GM19397 (cell line): ENCODE data around the gene FLNC.

Experiments
- ATAC-seq: cut with Tn5 transposase; IDR thresholded peaks from one replicate; pipeline ENCODE4 v1.9.1; 2021; ENCODE audit warnings: mild to moderate bottlenecking, moderate library complexity; ENCODE audit not compliant: unreplicated experiment

FLNC gene

GRCh38 chr7:128801667-128802418, 28.4 kb upstream of the FLNC start:
- no peak for ATAC-seq

GRCh38 chr7:128804484-128804883, 25.7 kb upstream of the FLNC start:
- no peak for ATAC-seq

GRCh38 chr7:128805225-128805624, 25.0 kb upstream of the FLNC start:
- no peak for ATAC-seq

- ATAC-seq: no peak
Observed at GRCh38 chr7:128807191-128807590, 23.0 kb upstream of the FLNC start.

- ATAC-seq: no peak
Observed at GRCh38 chr7:128809363-128809762, 20.8 kb upstream of the FLNC start.

GRCh38 chr7:128810473-128810872, 19.7 kb upstream of the FLNC start:
- ATAC-seq: no peak

GRCh38 chr7:128810997-128811396, 19.2 kb upstream of the FLNC start:
- ATAC-seq: no peak

- no peak for ATAC-seq
Observed at GRCh38 chr7:128811631-128812430, 18.4 kb upstream of the FLNC start.

- no peak for ATAC-seq
Observed at GRCh38 chr7:128812514-128813168, 17.6 kb upstream of the FLNC start.

- no peak for ATAC-seq
Observed at GRCh38 chr7:128814499-128814898, 15.7 kb upstream of the FLNC start.

GRCh38 chr7:128815289-128815942, 14.8 kb upstream of the FLNC start:
- no peak for ATAC-seq

GRCh38 chr7:128818694-128819093, 11.5 kb upstream of the FLNC start:
- no peak for ATAC-seq

- ATAC-seq: no peak
Observed at GRCh38 chr7:128821724-128822123, 8.5 kb upstream of the FLNC start.

- no peak for ATAC-seq
Observed at GRCh38 chr7:128826512-128826911, 3.7 kb upstream of the FLNC start.

GRCh38 chr7:128826916-128827247, 3.3 kb upstream of the FLNC start:
- ATAC-seq: no peak

GRCh38 chr7:128827248-128827958, 2.8 kb upstream of the FLNC start:
- no peak for ATAC-seq

GRCh38 chr7:128827971-128828711, 2.1 kb upstream of the FLNC start:
- ATAC-seq: no peak

GRCh38 chr7:128829391-128830166, 627 bp upstream of the FLNC start:
- no peak for ATAC-seq
